Activated CD8-positive, alpha-beta memory T cell treated with anti-CD3 and anti-CD28 coated beads for 48 hours (primary cell): ENCODE results near the gene TBC1D21.

Source experiments
- DNase-seq, 3 experiments: peaks; one replicate each; pipeline ENCODE4 v3.0.0-alpha.2; 2020; ENCODE audit warnings: low read depth in 2 of 3, low spot score in 2 of 3

Gene TBC1D21

GRCh38 chr15:73873456-73873855 is at the start of gene TBC1D21:
Gene TBC1D21, plus strand, starts transcription at chr15:73873564. Its CDS starts 146 bp downstream, at chr15:73873710.
- no peak for DNase-seq

GRCh38 chr15:73826711-73827251 is 46.6 kb upstream of the TBC1D21 start:
- no peak for DNase-seq

- DNase-seq = no peak
Observed at GRCh38 chr15:73829523-73829922, 43.8 kb upstream of the TBC1D21 start.

- DNase-seq = no peak
Observed at GRCh38 chr15:73832657-73833056, 40.7 kb upstream of the TBC1D21 start.

GRCh38 chr15:73836845-73837244 is 36.5 kb upstream of the TBC1D21 start:
- no peak for DNase-seq

- DNase-seq = no peak
Observed at GRCh38 chr15:73838831-73839426, 34.4 kb upstream of the TBC1D21 start.

GRCh38 chr15:73839699-73840377 is 33.5 kb upstream of the TBC1D21 start:
- no peak for DNase-seq

GRCh38 chr15:73840771-73841170 is 32.6 kb upstream of the TBC1D21 start:
- DNase-seq = no peak

- DNase-seq = no peak
Observed at GRCh38 chr15:73841756-73842725, 31.3 kb upstream of the TBC1D21 start.

GRCh38 chr15:73843787-73844186 is 29.6 kb upstream of the TBC1D21 start:
- DNase-seq = no peak

GRCh38 chr15:73844356-73844755 is 29.0 kb upstream of the TBC1D21 start:
- DNase-seq = no peak

GRCh38 chr15:73845507-73845906 is 27.9 kb upstream of the TBC1D21 start:
- no peak for DNase-seq

GRCh38 chr15:73845907-73846306 is 27.5 kb upstream of the TBC1D21 start:
- no peak for DNase-seq

- no peak for DNase-seq
Observed at GRCh38 chr15:73849641-73850040, 23.7 kb upstream of the TBC1D21 start.

GRCh38 chr15:73850228-73850627 is 23.1 kb upstream of the TBC1D21 start:
- no peak for DNase-seq

- DNase-seq = peak in 1 of 3 experiments; percentile 10
Observed at GRCh38 chr15:73851689-73852088, 21.7 kb upstream of the TBC1D21 start.

- no peak for DNase-seq
Observed at GRCh38 chr15:73852507-73852906, 20.9 kb upstream of the TBC1D21 start.

GRCh38 chr15:73854265-73854664 is 19.1 kb upstream of the TBC1D21 start:
- DNase-seq = no peak

- no peak for DNase-seq
Observed at GRCh38 chr15:73856458-73857192, 16.7 kb upstream of the TBC1D21 start.

- no peak for DNase-seq
Observed at GRCh38 chr15:73857193-73857920, 16.0 kb upstream of the TBC1D21 start.
